WTC11 (cell line): ENCODE measurements around the gene OPN4. TPM values are rescaled to one million over a fixed set of nuclear protein-coding genes. Genes with fewer than 3 reads are reported as not detected.

Experiments used
- ATAC-seq: fragments of 200-7000 bp; cut with Tn5 transposase; 2 replicates; pipeline ENCODE4 v1.10.0; 2021; ENCODE audit warnings: mild to moderate bottlenecking, moderate library complexity
- CTCF ChIA-PET: fragments of 300-600 bp; sonication (Branson Sonifier 250); formaldehyde crosslinking; loops from one replicate; lab custom pipeline; 2021; ENCODE audit warnings: antibody characterized with exemption; lab: Charles Lee
- POLR2A ChIA-PET: fragments of 350-600 bp; sonication (Branson Sonifier 250); formaldehyde crosslinking; loops from one replicate; lab custom pipeline; 2021; ENCODE audit warnings: antibody characterized with exemption; lab: Charles Lee
- DNase-seq: peaks from one replicate; pipeline ENCODE4 v3.0.0; 2021; ENCODE audit warnings: low spot score
- H3K27ac Mint-ChIP-seq: 2 replicates; pipeline ENCODE4 v1.8.0; 2021; ENCODE audit warnings: mixed read lengths
- H3K27me3 Mint-ChIP-seq: 2 replicates; pipeline ENCODE4 v1.8.0; 2021; ENCODE audit warnings: low read depth, mild to moderate bottlenecking, moderate library complexity, mixed read lengths
- H3K36me3 Mint-ChIP-seq: 2 replicates; pipeline ENCODE4 v1.8.0; 2021; ENCODE audit warnings: mixed read lengths
- H3K4me1 Mint-ChIP-seq: 2 replicates; pipeline ENCODE4 v1.8.0; 2022; ENCODE audit warnings: mixed read lengths
- H3K4me3 Mint-ChIP-seq: 2 replicates; pipeline ENCODE4 v1.8.0; 2021; ENCODE audit warnings: mild to moderate bottlenecking, moderate library complexity, mixed read lengths
- H3K9me3 Mint-ChIP-seq: 2 replicates; pipeline ENCODE4 v1.8.0; 2021; ENCODE audit warnings: mixed read lengths
- FOXJ3 ChIP-seq: sonication (generic); formaldehyde crosslinking; IDR thresholded peaks from 2 replicates; pipeline ENCODE4 v1.9.0; 2021; ENCODE audit warnings: missing genetic modification reagents, mild to moderate bottlenecking, borderline replicate concordance
- FOXP1 ChIP-seq: sonication (generic); formaldehyde crosslinking; IDR thresholded peaks from 2 replicates; pipeline ENCODE4 v1.8.0; 2022; ENCODE audit warnings: missing genetic modification reagents, mild to moderate bottlenecking, moderate library complexity, borderline replicate concordance
- JUN ChIP-seq: sonication (generic); formaldehyde crosslinking; IDR thresholded peaks from 2 replicates; pipeline ENCODE4 v1.8.0; 2023; ENCODE audit warnings: mild to moderate bottlenecking, missing genetic modification reagents
- NR3C1 ChIP-seq: sonication (generic); formaldehyde crosslinking; conservative IDR thresholded peaks from 2 replicates; pipeline ENCODE4 v1.8.1; 2023; ENCODE audit warnings: low read depth, mild to moderate bottlenecking, missing genetic modification reagents
- SMAD4 ChIP-seq: sonication (generic); formaldehyde crosslinking; IDR thresholded peaks from 2 replicates; pipeline ENCODE4 v1.8.0; 2022; ENCODE audit warnings: mild to moderate bottlenecking, missing genetic modification reagents
- ZNF121 ChIP-seq: sonication (generic); formaldehyde crosslinking; IDR thresholded peaks from 2 replicates; pipeline ENCODE4 v1.8.0; 2023; ENCODE audit warnings: missing genetic modification reagents
- ZNF232 ChIP-seq: sonication (generic); formaldehyde crosslinking; IDR thresholded peaks from 2 replicates; pipeline ENCODE4 v1.8.0; 2022; ENCODE audit warnings: mild to moderate bottlenecking, missing genetic modification reagents
- ZNF317 ChIP-seq: sonication (generic); formaldehyde crosslinking; IDR thresholded peaks from 2 replicates; pipeline ENCODE4 v1.8.1; 2023; ENCODE audit warnings: low read depth, mild to moderate bottlenecking, moderate library complexity, missing genetic modification reagents, borderline replicate concordance
- total RNA-seq: library from RNA; stranded (reverse); gene quantifications from 3 replicates; pipeline ENCODE4 v1.2.3, GENCODE V29; 2021
- TF ChIP-seq, protein P1 (sequence below): sonication (generic); formaldehyde crosslinking; conservative IDR thresholded peaks from 2 replicates; pipeline ENCODE4 v1.8.1; 2023; ENCODE audit warnings: mild to moderate bottlenecking, low read depth, missing genetic modification reagents, moderate library complexity
- TF ChIP-seq, protein P2 (sequence below): sonication (generic); formaldehyde crosslinking; IDR thresholded peaks from 2 replicates; pipeline ENCODE4 v1.8.1; 2023; ENCODE audit warnings: mild to moderate bottlenecking, missing genetic modification reagents, moderate library complexity
- TF ChIP-seq, protein P3 (sequence below): sonication (generic); formaldehyde crosslinking; conservative IDR thresholded peaks from 2 replicates; pipeline ENCODE4 v1.8.1; 2022; ENCODE audit warnings: mild to moderate bottlenecking, missing genetic modification reagents
- TF ChIP-seq, protein P4 (sequence below): sonication (generic); formaldehyde crosslinking; IDR thresholded peaks from 2 replicates; pipeline ENCODE4 v1.8.1; 2022; ENCODE audit warnings: low read depth, missing genetic modification reagents, borderline replicate concordance
- TF ChIP-seq, protein P5 (sequence below): fragments of 250-450 bp; sonication (Bioruptor Pico); IDR thresholded peaks from 2 replicates; pipeline ENCODE4 v1.9.0; 2021; ENCODE audit warnings: mild to moderate bottlenecking
- TF ChIP-seq, protein P6 (sequence below): fragments of 250-450 bp; sonication (Bioruptor Pico); IDR thresholded peaks from 2 replicates; pipeline ENCODE4 v1.9.0; 2021; ENCODE audit warnings: mild to moderate bottlenecking, borderline replicate concordance
- TF ChIP-seq, protein P7 (sequence below): sonication (generic); formaldehyde crosslinking; IDR thresholded peaks from 2 replicates; pipeline ENCODE4 v1.8.0; 2022; ENCODE audit warnings: mild to moderate bottlenecking, missing genetic modification reagents

Gene OPN4
- total RNA-seq, 1 experiment from 2014 or later: not detected

DNA sequence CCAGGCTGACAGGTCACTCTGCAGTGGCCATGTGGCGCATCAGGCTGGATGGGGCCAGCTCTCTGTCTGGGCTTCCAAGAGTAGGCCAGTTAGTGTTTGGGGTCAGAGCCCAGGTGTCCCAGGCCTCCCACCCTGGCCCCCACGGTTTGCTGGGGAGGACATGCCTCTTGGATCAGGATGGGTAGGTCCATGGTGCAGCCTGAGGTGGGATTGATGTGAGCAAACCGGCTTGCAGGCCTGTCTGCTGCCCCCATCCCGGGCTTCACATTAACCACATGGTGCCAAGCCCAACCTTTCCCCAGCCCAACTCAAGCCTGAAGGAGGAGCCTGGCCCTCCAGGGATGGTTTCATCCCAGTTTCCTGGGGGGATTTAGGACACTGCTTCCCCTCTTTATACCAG is 53.2 kb downstream of the OPN4 start:
- ATAC-seq: no peak
- H3K9me3 Mint-ChIP-seq: no peaks in the 10 kb centered on the region
- H3K27me3 Mint-ChIP-seq: peaks cover 4% of the 10 kb centered on the region; the same call in 1 of the 2 replicates
- no peaks in the 10 kb centered on the region for H3K36me3 Mint-ChIP-seq
- DNase-seq: no peak
- no peak overlapping the region for H3K4me3 Mint-ChIP-seq
- POLR2A ChIA-PET: interaction anchor here (1.0 kb wide), 1 partner anchor 253 kb away, joined by 3 read pairs; no protein-coding TSS in a partner anchor
- CTCF ChIA-PET: interaction anchor here (0.6 to 2.7 kb wide), 3 partner anchors 12 to 333 kb away, joined by 3 to 15 read pairs (median 4); no protein-coding TSS in a partner anchor
- no peak overlapping the region for H3K27ac Mint-ChIP-seq
- TF ChIP-seq, protein P1, sequence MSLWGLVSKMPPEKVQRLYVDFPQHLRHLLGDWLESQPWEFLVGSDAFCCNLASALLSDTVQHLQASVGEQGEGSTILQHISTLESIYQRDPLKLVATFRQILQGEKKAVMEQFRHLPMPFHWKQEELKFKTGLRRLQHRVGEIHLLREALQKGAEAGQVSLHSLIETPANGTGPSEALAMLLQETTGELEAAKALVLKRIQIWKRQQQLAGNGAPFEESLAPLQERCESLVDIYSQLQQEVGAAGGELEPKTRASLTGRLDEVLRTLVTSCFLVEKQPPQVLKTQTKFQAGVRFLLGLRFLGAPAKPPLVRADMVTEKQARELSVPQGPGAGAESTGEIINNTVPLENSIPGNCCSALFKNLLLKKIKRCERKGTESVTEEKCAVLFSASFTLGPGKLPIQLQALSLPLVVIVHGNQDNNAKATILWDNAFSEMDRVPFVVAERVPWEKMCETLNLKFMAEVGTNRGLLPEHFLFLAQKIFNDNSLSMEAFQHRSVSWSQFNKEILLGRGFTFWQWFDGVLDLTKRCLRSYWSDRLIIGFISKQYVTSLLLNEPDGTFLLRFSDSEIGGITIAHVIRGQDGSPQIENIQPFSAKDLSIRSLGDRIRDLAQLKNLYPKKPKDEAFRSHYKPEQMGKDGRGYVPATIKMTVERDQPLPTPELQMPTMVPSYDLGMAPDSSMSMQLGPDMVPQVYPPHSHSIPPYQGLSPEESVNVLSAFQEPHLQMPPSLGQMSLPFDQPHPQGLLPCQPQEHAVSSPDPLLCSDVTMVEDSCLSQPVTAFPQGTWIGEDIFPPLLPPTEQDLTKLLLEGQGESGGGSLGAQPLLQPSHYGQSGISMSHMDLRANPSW (CRISPR knock-in tag): no peak
- TF ChIP-seq, protein P2, sequence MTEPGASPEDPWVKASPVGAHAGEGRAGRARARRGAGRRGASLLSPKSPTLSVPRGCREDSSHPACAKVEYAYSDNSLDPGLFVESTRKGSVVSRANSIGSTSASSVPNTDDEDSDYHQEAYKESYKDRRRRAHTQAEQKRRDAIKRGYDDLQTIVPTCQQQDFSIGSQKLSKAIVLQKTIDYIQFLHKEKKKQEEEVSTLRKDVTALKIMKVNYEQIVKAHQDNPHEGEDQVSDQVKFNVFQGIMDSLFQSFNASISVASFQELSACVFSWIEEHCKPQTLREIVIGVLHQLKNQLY (CRISPR knock-in tag): no peak
- TF ChIP-seq, protein P3, sequence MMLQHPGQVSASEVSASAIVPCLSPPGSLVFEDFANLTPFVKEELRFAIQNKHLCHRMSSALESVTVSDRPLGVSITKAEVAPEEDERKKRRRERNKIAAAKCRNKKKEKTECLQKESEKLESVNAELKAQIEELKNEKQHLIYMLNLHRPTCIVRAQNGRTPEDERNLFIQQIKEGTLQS (CRISPR knock-in tag): no peak
- TF ChIP-seq ZNF232 (CRISPR knock-in tag) (no peak), JUN (CRISPR knock-in tag) (no peak), ZNF317 (CRISPR knock-in tag) (no peak)
- TF ChIP-seq, protein P4, sequence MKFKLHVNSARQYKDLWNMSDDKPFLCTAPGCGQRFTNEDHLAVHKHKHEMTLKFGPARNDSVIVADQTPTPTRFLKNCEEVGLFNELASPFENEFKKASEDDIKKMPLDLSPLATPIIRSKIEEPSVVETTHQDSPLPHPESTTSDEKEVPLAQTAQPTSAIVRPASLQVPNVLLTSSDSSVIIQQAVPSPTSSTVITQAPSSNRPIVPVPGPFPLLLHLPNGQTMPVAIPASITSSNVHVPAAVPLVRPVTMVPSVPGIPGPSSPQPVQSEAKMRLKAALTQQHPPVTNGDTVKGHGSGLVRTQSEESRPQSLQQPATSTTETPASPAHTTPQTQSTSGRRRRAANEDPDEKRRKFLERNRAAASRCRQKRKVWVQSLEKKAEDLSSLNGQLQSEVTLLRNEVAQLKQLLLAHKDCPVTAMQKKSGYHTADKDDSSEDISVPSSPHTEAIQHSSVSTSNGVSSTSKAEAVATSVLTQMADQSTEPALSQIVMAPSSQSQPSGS (CRISPR knock-in tag): no peak
- peaks cover 49% of the 10 kb centered on the region for H3K4me1 Mint-ChIP-seq

DNA sequence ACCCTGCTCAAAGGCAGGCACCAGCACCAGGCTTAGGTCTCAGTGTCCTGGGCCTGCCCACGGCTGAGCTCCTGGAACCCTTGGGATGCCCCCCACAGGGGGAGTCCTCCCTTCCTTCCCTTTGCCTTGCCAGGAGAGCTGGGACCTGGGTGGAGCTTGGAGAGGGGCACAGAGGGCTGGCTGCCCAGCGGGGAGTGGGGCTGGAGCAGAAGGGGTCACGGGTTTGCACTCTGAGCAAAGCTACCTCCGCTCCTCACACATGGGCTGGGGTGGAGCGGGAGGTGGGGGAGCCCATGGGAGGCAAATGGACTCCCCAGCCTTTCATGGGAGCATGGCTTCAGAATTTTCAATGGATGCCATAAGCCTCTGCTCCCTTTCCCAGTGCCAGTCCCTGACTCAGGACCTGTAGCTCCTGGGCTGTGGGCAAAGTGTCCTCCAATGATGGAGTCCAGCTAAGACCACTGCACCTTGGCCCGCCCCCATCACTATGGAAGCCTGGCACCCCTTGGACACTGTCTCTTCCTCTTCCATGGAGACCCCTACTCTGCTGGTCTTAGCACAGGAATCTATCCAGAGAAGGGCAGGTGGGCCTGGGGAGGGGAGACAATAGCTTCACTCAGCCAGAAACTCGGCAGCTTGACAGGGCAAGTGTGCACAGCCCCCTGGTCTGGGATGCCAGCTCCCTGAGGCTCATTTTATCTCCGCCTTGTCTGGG is 53.9 kb downstream of the OPN4 start:
- CTCF ChIA-PET: interaction anchor here (0.6 to 1.0 kb wide), 4 partner anchors 12 to 332 kb away, joined by 3 to 4 read pairs (median 3); no protein-coding TSS in a partner anchor
- Mint-ChIP-seq H3K4me1 (peaks cover 49% of the 10 kb centered on the region), H3K36me3 (no peaks in the 10 kb centered on the region), H3K27me3 (peaks cover 4% of the 10 kb centered on the region; the same call in 1 of the 2 replicates), H3K4me3 (no peak overlapping the region), H3K27ac (no peak overlapping the region), H3K9me3 (no peaks in the 10 kb centered on the region)
- POLR2A ChIA-PET: interaction anchor here (0.8 to 1.0 kb wide), 2 partner anchors 50 to 254 kb away, joined by 3 read pairs; no protein-coding TSS in a partner anchor
- no peak for TF ChIP-seq ZNF121 (CRISPR knock-in tag)
- TF ChIP-seq, protein P5, sequence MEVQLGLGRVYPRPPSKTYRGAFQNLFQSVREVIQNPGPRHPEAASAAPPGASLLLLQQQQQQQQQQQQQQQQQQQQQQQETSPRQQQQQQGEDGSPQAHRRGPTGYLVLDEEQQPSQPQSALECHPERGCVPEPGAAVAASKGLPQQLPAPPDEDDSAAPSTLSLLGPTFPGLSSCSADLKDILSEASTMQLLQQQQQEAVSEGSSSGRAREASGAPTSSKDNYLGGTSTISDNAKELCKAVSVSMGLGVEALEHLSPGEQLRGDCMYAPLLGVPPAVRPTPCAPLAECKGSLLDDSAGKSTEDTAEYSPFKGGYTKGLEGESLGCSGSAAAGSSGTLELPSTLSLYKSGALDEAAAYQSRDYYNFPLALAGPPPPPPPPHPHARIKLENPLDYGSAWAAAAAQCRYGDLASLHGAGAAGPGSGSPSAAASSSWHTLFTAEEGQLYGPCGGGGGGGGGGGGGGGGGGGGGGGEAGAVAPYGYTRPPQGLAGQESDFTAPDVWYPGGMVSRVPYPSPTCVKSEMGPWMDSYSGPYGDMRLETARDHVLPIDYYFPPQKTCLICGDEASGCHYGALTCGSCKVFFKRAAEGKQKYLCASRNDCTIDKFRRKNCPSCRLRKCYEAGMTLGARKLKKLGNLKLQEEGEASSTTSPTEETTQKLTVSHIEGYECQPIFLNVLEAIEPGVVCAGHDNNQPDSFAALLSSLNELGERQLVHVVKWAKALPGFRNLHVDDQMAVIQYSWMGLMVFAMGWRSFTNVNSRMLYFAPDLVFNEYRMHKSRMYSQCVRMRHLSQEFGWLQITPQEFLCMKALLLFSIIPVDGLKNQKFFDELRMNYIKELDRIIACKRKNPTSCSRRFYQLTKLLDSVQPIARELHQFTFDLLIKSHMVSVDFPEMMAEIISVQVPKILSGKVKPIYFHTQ: no peak
- DNase-seq (no peak), ATAC-seq (no peak)

DNA sequence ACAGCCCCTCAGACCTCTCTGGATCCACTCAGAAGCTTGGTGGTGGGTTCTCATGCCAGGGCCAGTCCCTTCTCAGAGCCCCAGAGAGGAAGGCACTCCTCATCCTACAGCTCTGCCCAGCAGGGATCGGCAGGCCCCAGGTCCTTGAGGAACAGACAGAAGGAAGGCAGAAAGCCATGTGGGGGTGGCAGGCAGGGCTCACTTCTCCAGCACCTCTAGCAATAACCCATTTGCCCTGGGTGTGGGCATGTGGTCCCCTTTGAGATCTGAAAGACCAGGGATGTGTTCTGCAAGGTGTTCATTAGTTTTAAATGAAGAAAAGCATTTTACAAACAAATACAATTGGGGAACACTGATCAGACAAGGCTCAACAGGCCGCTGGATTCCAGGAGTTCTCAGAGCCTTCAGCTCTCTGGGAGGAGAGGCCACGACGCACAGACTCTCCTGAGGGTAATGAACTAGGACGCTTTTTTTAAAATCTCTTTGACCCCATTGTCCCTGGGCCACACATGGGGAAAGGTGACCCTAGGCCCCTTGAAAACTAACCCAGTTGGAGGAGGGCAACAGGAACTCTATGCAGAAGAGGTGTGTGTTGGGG is 54.5 kb downstream of the OPN4 start:
- no peak for ATAC-seq
- Mint-ChIP-seq H3K4me3 (no peak overlapping the region), H3K27ac (no peak overlapping the region), H3K36me3 (no peaks in the 10 kb centered on the region), H3K4me1 (peaks cover 54% of the 10 kb centered on the region), H3K27me3 (peaks cover 4% of the 10 kb centered on the region; the same call in 1 of the 2 replicates), H3K9me3 (no peaks in the 10 kb centered on the region)
- DNase-seq: no peak
- ChIA-PET POLR2A (interaction anchor here (0.8 kb wide), 1 partner anchor 49 kb away, joined by 3 read pairs; no protein-coding TSS in a partner anchor), CTCF (interaction anchor here (1.0 to 1.2 kb wide), 2 partner anchors 13 to 207 kb away, joined by 3 read pairs; no protein-coding TSS in a partner anchor)
- TF ChIP-seq, protein P6, sequence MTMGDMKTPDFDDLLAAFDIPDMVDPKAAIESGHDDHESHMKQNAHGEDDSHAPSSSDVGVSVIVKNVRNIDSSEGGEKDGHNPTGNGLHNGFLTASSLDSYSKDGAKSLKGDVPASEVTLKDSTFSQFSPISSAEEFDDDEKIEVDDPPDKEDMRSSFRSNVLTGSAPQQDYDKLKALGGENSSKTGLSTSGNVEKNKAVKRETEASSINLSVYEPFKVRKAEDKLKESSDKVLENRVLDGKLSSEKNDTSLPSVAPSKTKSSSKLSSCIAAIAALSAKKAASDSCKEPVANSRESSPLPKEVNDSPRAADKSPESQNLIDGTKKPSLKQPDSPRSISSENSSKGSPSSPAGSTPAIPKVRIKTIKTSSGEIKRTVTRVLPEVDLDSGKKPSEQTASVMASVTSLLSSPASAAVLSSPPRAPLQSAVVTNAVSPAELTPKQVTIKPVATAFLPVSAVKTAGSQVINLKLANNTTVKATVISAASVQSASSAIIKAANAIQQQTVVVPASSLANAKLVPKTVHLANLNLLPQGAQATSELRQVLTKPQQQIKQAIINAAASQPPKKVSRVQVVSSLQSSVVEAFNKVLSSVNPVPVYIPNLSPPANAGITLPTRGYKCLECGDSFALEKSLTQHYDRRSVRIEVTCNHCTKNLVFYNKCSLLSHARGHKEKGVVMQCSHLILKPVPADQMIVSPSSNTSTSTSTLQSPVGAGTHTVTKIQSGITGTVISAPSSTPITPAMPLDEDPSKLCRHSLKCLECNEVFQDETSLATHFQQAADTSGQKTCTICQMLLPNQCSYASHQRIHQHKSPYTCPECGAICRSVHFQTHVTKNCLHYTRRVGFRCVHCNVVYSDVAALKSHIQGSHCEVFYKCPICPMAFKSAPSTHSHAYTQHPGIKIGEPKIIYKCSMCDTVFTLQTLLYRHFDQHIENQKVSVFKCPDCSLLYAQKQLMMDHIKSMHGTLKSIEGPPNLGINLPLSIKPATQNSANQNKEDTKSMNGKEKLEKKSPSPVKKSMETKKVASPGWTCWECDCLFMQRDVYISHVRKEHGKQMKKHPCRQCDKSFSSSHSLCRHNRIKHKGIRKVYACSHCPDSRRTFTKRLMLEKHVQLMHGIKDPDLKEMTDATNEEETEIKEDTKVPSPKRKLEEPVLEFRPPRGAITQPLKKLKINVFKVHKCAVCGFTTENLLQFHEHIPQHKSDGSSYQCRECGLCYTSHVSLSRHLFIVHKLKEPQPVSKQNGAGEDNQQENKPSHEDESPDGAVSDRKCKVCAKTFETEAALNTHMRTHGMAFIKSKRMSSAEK (CRISPR knock-in tag): no peak
- TF ChIP-seq, protein P7, sequence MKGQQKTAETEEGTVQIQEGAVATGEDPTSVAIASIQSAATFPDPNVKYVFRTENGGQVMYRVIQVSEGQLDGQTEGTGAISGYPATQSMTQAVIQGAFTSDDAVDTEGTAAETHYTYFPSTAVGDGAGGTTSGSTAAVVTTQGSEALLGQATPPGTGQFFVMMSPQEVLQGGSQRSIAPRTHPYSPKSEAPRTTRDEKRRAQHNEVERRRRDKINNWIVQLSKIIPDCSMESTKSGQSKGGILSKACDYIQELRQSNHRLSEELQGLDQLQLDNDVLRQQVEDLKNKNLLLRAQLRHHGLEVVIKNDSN (CRISPR knock-in tag): no peak
- TF ChIP-seq FOXJ3 (CRISPR knock-in tag) (no peak), NR3C1 (CRISPR knock-in tag) (no peak), SMAD4 (CRISPR knock-in tag) (no peak), FOXP1 (CRISPR knock-in tag) (no peak)
